Activated CD8-positive, alpha-beta T cell treated with anti-CD3 and anti-CD28 coated beads for 36 hours (primary cell): Measurements from ENCODE around the gene PFDN4. TPM values are rescaled to one million over a fixed set of nuclear protein-coding genes. Genes with fewer than 3 reads are reported as not detected.
"Not testable (repeated sequence)": the region's sequence is repeated elsewhere in the genome, so short reads cannot be mapped to it uniquely, and the experiment has no call there.

Experiments used
- ATAC-seq: fragments of 200-7000 bp; cut with Tn5 transposase; one replicate; pipeline ENCODE4 v1.10.0; 2021; ENCODE audit warnings: mild to moderate bottlenecking, moderate library complexity
- CTCF ChIA-PET: fragments of 350-600 bp; sonication (Branson Sonifier 250); formaldehyde crosslinking; loops from one replicate; lab custom pipeline; 2021; ENCODE audit warnings: antibody characterized with exemption; lab: Charles Lee
- POLR2A ChIA-PET: fragments of 350-600 bp; sonication (Branson Sonifier 250); formaldehyde crosslinking; loops from one replicate; lab custom pipeline; 2021; ENCODE audit warnings: antibody characterized with exemption; lab: Charles Lee
- DNase-seq: peaks from one replicate; pipeline ENCODE4 v3.0.0-alpha.2; 2020
- H3K27ac Mint-ChIP-seq: one replicate; pipeline ENCODE4 v1.8.0; 2021; ENCODE audit warnings: mild to moderate bottlenecking, mixed read lengths
- H3K27me3 Mint-ChIP-seq: one replicate; pipeline ENCODE4 v1.8.0; 2021; ENCODE audit warnings: mixed read lengths
- H3K36me3 Mint-ChIP-seq: one replicate; pipeline ENCODE4 v1.8.0; 2021; ENCODE audit warnings: low read depth, mixed read lengths
- H3K4me1 Mint-ChIP-seq: one replicate; pipeline ENCODE4 v1.8.0; 2021; ENCODE audit warnings: low read depth, mixed read lengths
- H3K4me3 Mint-ChIP-seq: one replicate; pipeline ENCODE4 v1.8.0; 2021; ENCODE audit warnings: mild to moderate bottlenecking, moderate library complexity, mixed read lengths
- H3K9me3 Mint-ChIP-seq: one replicate; pipeline ENCODE4 v1.8.0; 2021; ENCODE audit warnings: mixed read lengths
- intact Hi-C: fragments of 100-400 bp; cut with micrococcal nuclease; formaldehyde crosslinking; loops from one replicate; pipeline ENCODE4 v1.10.0; 2022
- total RNA-seq, 2 experiments: library from RNA; stranded (reverse); gene quantifications; one replicate each; pipeline ENCODE4 v1.2.3, GENCODE V29; 2021
- TF ChIP-seq, protein P1 (sequence below): fragments of 200-600 bp; IDR thresholded peaks from one replicate; pipeline ENCODE4 v1.8.0; 2022; ENCODE audit warnings: antibody characterized with exemption, mild to moderate bottlenecking

PFDN4 gene
- total RNA-seq, 2 experiments from 2014 or later = 31.1 to 37.4 TPM

- Mint-ChIP-seq H3K9me3 (peaks cover 3% of the 10 kb centered on the region), H3K27ac (no peak overlapping the region), H3K4me1 (no peaks in the 10 kb centered on the region), H3K36me3 (no peaks in the 10 kb centered on the region), H3K27me3 (peaks cover 26% of the 10 kb centered on the region), H3K4me3 (no peak overlapping the region)
- ATAC-seq (no peak), DNase-seq (no peak)
- intact Hi-C loops = no loop called here
- TF ChIP-seq, protein P1, sequence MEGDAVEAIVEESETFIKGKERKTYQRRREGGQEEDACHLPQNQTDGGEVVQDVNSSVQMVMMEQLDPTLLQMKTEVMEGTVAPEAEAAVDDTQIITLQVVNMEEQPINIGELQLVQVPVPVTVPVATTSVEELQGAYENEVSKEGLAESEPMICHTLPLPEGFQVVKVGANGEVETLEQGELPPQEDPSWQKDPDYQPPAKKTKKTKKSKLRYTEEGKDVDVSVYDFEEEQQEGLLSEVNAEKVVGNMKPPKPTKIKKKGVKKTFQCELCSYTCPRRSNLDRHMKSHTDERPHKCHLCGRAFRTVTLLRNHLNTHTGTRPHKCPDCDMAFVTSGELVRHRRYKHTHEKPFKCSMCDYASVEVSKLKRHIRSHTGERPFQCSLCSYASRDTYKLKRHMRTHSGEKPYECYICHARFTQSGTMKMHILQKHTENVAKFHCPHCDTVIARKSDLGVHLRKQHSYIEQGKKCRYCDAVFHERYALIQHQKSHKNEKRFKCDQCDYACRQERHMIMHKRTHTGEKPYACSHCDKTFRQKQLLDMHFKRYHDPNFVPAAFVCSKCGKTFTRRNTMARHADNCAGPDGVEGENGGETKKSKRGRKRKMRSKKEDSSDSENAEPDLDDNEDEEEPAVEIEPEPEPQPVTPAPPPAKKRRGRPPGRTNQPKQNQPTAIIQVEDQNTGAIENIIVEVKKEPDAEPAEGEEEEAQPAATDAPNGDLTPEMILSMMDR = no peak
- POLR2A ChIA-PET = interaction anchor here (0.9 kb wide), 1 partner anchor 9 kb away, joined by 3 read pairs; no protein-coding TSS in a partner anchor
- CTCF ChIA-PET = interaction anchor here (1.6 kb wide), 1 partner anchor 38 kb away, joined by 5 read pairs; no protein-coding TSS in a partner anchor
These were observed 29.4 kb downstream of the PFDN4 start for GRCh38 chr20:54237116-54237943.

- intact Hi-C loops = no loop called here
- ChIA-PET POLR2A (no interaction called here), CTCF (no interaction called here)
- TF ChIP-seq, protein P1 = no peak
- H3K36me3 Mint-ChIP-seq = no peaks in the 10 kb centered on the region
- H3K4me1 Mint-ChIP-seq = no peaks in the 10 kb centered on the region
- peaks cover 4% of the 10 kb centered on the region for H3K9me3 Mint-ChIP-seq
- ATAC-seq = no peak
- H3K27me3 Mint-ChIP-seq = peaks cover 6% of the 10 kb centered on the region
- H3K4me3 Mint-ChIP-seq = no peak overlapping the region
- no peak overlapping the region for H3K27ac Mint-ChIP-seq
- DNase-seq = no peak
These were observed 36.2 kb downstream of the PFDN4 start for GRCh38 chr20:54244113-54244512.

- H3K4me1 Mint-ChIP-seq, CTCF ChIA-PET, H3K27me3 Mint-ChIP-seq, intact Hi-C loops, ATAC-seq, H3K36me3 Mint-ChIP-seq, H3K4me3 Mint-ChIP-seq, DNase-seq, H3K27ac Mint-ChIP-seq, POLR2A ChIA-PET, H3K9me3 Mint-ChIP-seq: not testable (repeated sequence)
These were observed 40.8 kb downstream of the PFDN4 start for GRCh38 chr20:54248705-54249104.

DNA sequence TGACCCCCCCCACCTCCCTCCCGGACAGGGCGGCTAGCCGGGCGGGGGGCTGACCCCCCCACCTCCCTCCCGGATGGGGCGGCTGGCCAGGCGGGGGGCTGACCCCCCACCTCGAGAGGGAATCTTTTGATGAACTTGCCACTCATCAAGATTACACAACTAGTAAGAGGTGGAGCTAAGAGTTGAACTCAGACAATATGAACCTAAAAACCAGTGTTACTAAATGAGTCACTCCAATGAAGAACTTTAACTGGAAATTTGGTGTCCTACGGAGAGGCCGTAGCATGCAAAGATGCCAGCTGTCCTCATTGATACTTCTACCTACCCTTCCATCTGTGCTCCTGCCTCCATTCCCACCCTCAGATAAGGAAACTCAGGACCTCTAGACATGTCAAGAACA is 42.8 kb downstream of the PFDN4 start:
- DNase-seq = no peak
- Mint-ChIP-seq H3K27me3 (no peaks in the 10 kb centered on the region), H3K36me3 (no peaks in the 10 kb centered on the region), H3K27ac (no peak overlapping the region), H3K4me3 (no peak overlapping the region), H3K9me3 (peaks cover 3% of the 10 kb centered on the region), H3K4me1 (no peaks in the 10 kb centered on the region)
- intact Hi-C loops = no loop called here
- ATAC-seq = no peak
- POLR2A ChIA-PET = interaction anchor here (0.6 kb wide), 2 partner anchors 12 to 1236 kb away, joined by 3 read pairs; no protein-coding TSS in a partner anchor
- TF ChIP-seq, protein P1 = no peak
- CTCF ChIA-PET = no interaction called here

DNA sequence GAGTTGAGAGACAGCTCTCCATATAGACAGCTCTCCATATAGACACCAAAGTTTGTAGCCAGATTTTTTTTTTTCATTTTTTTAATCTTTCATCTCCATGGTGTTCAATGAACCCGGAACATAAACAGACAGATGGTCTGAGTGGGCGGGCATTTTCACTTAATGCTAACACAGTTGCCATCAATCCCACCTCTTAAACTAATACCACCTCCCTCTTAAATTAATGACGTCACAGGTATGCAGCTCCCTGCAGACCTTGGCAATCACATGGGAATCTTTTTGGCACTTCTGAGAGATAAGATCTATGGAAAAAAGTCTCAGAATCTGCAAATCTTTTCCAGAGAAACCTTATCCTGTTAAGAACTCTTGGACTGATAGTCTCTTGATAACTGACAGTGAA is 43.2 kb downstream of the PFDN4 start:
- intact Hi-C loops = no loop called here
- ATAC-seq (no peak), DNase-seq (no peak)
- H3K27ac Mint-ChIP-seq = no peak overlapping the region
- H3K9me3 Mint-ChIP-seq = peaks cover 3% of the 10 kb centered on the region
- H3K4me3 Mint-ChIP-seq = no peak overlapping the region
- no peaks in the 10 kb centered on the region for H3K36me3 Mint-ChIP-seq
- TF ChIP-seq, protein P1 = no peak
- ChIA-PET CTCF (no interaction called here), POLR2A (interaction anchor here (0.6 to 1.0 kb wide), 3 partner anchors 10 to 1237 kb away, joined by 3 read pairs; no protein-coding TSS in a partner anchor)
- H3K4me1 Mint-ChIP-seq = no peaks in the 10 kb centered on the region
- no peaks in the 10 kb centered on the region for H3K27me3 Mint-ChIP-seq
